ENCODE results near the gene KIAA1671. TPM values are rescaled to one million over a fixed set of nuclear protein-coding genes. Genes with fewer than 3 reads are reported as not detected.
A peak's percentile ranks its signal among the peaks of the same experiment; 100 is the strongest.

Gene KIAA1671
- polyA plus RNA-seq, 1 donor from 2014 or later, result 3.0 TPM

GRCh38 chr22:25110846-25111578, 158.5 kb downstream of the KIAA1671 start:
- Histone ChIP-seq H3K27me3 (ENCODE audit: insufficient read depth, low read depth, low read length) (no peaks in the 10 kb centered on the region), H3K4me3 (ENCODE audit: low read length) (peak overlapping the region; percentile 73), H3F3A (ENCODE audit: insufficient read depth, low read length, poor library complexity, severe bottlenecking) (no peaks in the 10 kb centered on the region), H3K27ac (ENCODE audit: low read length) (peak overlapping the region; percentile 83), H3K9me2 (ENCODE audit: insufficient read depth, low read length) (no peaks in the 10 kb centered on the region), H3K9ac (ENCODE audit: low read length) (peak overlapping the region; percentile 84), H3K79me2 (replicated peaks; ENCODE audit: insufficient read depth, low read length) (no peaks in the 10 kb centered on the region), H4K20me1 (ENCODE audit: insufficient read depth) (no peaks in the 10 kb centered on the region), H3K36me3 (ENCODE audit: insufficient read depth, low read length) (no peaks in the 10 kb centered on the region), H2AFZ (ENCODE audit: low read depth, low read length) (peak overlapping the region; percentile 52), H3K9me3 (ENCODE audit: low read length) (no peaks in the 10 kb centered on the region), H3K4me2 (ENCODE audit: low read length) (peak overlapping the region; percentile 66)
- TF ChIP-seq EP300 (conservative IDR thresholded peaks at IDR 0.05; ENCODE audit: poor library complexity, severe bottlenecking), result peak; percentile 70
- peak; percentile 78 for TF ChIP-seq CTCF (IDR thresholded peaks at IDR 0.05; ENCODE audit: poor library complexity, severe bottlenecking)
- TF ChIP-seq REST (IDR thresholded peaks at IDR 0.05; ENCODE audit: borderline replicate concordance), result no peak
- TF ChIP-seq SMC3 (conservative IDR thresholded peaks at IDR 0.05; ENCODE audit: poor library complexity), result peak; percentile 82
- TF ChIP-seq RAD21 (conservative IDR thresholded peaks at IDR 0.05), result peak; percentile 76
- no peak for TF ChIP-seq EZH2 (IDR thresholded peaks at IDR 0.05; ENCODE audit: borderline replicate concordance, insufficient read depth, low read length, poor library complexity, severe bottlenecking)
- TF ChIP-seq POLR2AphosphoS5 (IDR thresholded peaks at IDR 0.05), result peak; percentile 54
- TF ChIP-seq TAF1 (IDR thresholded peaks at IDR 0.05; ENCODE audit: low read depth), result peak; percentile 37
- TF ChIP-seq MXI1 (conservative IDR thresholded peaks at IDR 0.05; ENCODE audit: poor library complexity, severe bottlenecking), result peak; percentile 95

GRCh38 chr22:25111579-25112517, 159.3 kb downstream of the KIAA1671 start:
- H3K9me2 ChIP-seq (ENCODE audit: insufficient read depth, low read length), result no peaks in the 10 kb centered on the region
- peak overlapping the region; percentile 83 for H3K27ac ChIP-seq (ENCODE audit: low read length)
- peak overlapping the region; percentile 52 for H2AFZ ChIP-seq (ENCODE audit: low read depth, low read length)
- no peaks in the 10 kb centered on the region for H3K27me3 ChIP-seq (ENCODE audit: insufficient read depth, low read depth, low read length)
- no peaks in the 10 kb centered on the region for H3K9me3 ChIP-seq (ENCODE audit: low read length)
- peak overlapping the region; percentile 73 for H3K4me3 ChIP-seq (ENCODE audit: low read length)
- TF ChIP-seq EP300 (conservative IDR thresholded peaks at IDR 0.05; ENCODE audit: poor library complexity, severe bottlenecking) (no peak), REST (IDR thresholded peaks at IDR 0.05; ENCODE audit: borderline replicate concordance) (peak; percentile 41)
- H4K20me1 ChIP-seq (ENCODE audit: insufficient read depth), result no peaks in the 10 kb centered on the region
- H3F3A ChIP-seq (ENCODE audit: insufficient read depth, low read length, poor library complexity, severe bottlenecking), result no peaks in the 10 kb centered on the region
- H3K9ac ChIP-seq (ENCODE audit: low read length), result peak overlapping the region; percentile 84
- no peaks in the 10 kb centered on the region for H3K36me3 ChIP-seq (ENCODE audit: insufficient read depth, low read length)
- H3K79me2 ChIP-seq (replicated peaks; ENCODE audit: insufficient read depth, low read length), result no peaks in the 10 kb centered on the region
- peak overlapping the region; percentile 94 for H3K4me2 ChIP-seq (ENCODE audit: low read length)
